HG02759 (cell line): ENCODE data around the gene LRIF1.
"Not testable (repeated sequence)": the region's sequence is repeated elsewhere in the genome, so short reads cannot be mapped to it uniquely, and the experiment has no call there.

Source experiments
- ATAC-seq: cut with Tn5 transposase; IDR thresholded peaks from one replicate; pipeline ENCODE4 v1.9.1; 2021; ENCODE audit warnings: mild to moderate bottlenecking, moderate library complexity; ENCODE audit not compliant: unreplicated experiment

LRIF1 gene

GRCh38 chr1:110963691-110964454 is at the start of gene LRIF1:
LRIF1 (minus strand) TSS chr1:110963922; CDS start chr1:110963688, 234 bp downstream.
- peak; percentile 96 for ATAC-seq

GRCh38 chr1:111008031-111008430 is 44.3 kb upstream of the LRIF1 start:
- ATAC-seq = no peak

GRCh38 chr1:111006556-111006955 is 42.8 kb upstream of the LRIF1 start:
- ATAC-seq = no peak

GRCh38 chr1:110999607-111000006 is 35.9 kb upstream of the LRIF1 start:
- not testable (repeated sequence) for ATAC-seq

- ATAC-seq = not testable (repeated sequence)
These were observed 28.6 kb upstream of the LRIF1 start for GRCh38 chr1:110992329-110992728.

- not testable (repeated sequence) for ATAC-seq
These were observed 27.6 kb upstream of the LRIF1 start for GRCh38 chr1:110991295-110991694.

GRCh38 chr1:110990541-110990940 is 26.8 kb upstream of the LRIF1 start:
- ATAC-seq = no peak

- no peak for ATAC-seq
These were observed 22.7 kb upstream of the LRIF1 start for GRCh38 chr1:110986407-110986891.

- ATAC-seq = no peak
These were observed 18.6 kb upstream of the LRIF1 start for GRCh38 chr1:110982320-110982719.

- no peak for ATAC-seq
These were observed 15.4 kb upstream of the LRIF1 start for GRCh38 chr1:110979154-110979553.

GRCh38 chr1:110976089-110976488 is 12.4 kb upstream of the LRIF1 start:
- no peak for ATAC-seq

GRCh38 chr1:110975265-110975664 is 11.5 kb upstream of the LRIF1 start:
- ATAC-seq = no peak

- no peak for ATAC-seq
These were observed 3.5 kb upstream of the LRIF1 start for GRCh38 chr1:110967256-110967655.

- ATAC-seq = no peak
These were observed 757 bp upstream of the LRIF1 start for GRCh38 chr1:110964455-110964903.

GRCh38 chr1:110962892-110963690 is 631 bp downstream of the LRIF1 start:
- ATAC-seq = peak; percentile 37

GRCh38 chr1:110961902-110962301 is 1.8 kb downstream of the LRIF1 start:
- no peak for ATAC-seq

- ATAC-seq = no peak
These were observed 2.8 kb downstream of the LRIF1 start for GRCh38 chr1:110960777-110961420.

GRCh38 chr1:110957798-110958197 is 5.9 kb downstream of the LRIF1 start:
- ATAC-seq = no peak

GRCh38 chr1:110956586-110956985 is 7.1 kb downstream of the LRIF1 start:
- ATAC-seq = no peak

GRCh38 chr1:110953031-110953430 is 10.7 kb downstream of the LRIF1 start:
- no peak for ATAC-seq

GRCh38 chr1:110952031-110952430 is 11.7 kb downstream of the LRIF1 start:
- no peak for ATAC-seq
